PC-9 (cell line): Measurements from ENCODE around the gene DACT2.

Experiments
- EZH2 ChIP-seq: fragments of 200-600 bp; sonication (generic); IDR thresholded peaks from 2 replicates; pipeline ENCODE4 v1.8.0; 2017; ENCODE audit warnings: antibody characterized with exemption, low read depth
- TF ChIP-seq, protein P1 (sequence below): fragments of 200-600 bp; sonication (generic); conservative IDR thresholded peaks from 2 replicates; pipeline ENCODE4 v1.6.1; 2017; ENCODE audit warnings: mixed run types, antibody characterized with exemption, mild to moderate bottlenecking, moderate library complexity

DNA sequence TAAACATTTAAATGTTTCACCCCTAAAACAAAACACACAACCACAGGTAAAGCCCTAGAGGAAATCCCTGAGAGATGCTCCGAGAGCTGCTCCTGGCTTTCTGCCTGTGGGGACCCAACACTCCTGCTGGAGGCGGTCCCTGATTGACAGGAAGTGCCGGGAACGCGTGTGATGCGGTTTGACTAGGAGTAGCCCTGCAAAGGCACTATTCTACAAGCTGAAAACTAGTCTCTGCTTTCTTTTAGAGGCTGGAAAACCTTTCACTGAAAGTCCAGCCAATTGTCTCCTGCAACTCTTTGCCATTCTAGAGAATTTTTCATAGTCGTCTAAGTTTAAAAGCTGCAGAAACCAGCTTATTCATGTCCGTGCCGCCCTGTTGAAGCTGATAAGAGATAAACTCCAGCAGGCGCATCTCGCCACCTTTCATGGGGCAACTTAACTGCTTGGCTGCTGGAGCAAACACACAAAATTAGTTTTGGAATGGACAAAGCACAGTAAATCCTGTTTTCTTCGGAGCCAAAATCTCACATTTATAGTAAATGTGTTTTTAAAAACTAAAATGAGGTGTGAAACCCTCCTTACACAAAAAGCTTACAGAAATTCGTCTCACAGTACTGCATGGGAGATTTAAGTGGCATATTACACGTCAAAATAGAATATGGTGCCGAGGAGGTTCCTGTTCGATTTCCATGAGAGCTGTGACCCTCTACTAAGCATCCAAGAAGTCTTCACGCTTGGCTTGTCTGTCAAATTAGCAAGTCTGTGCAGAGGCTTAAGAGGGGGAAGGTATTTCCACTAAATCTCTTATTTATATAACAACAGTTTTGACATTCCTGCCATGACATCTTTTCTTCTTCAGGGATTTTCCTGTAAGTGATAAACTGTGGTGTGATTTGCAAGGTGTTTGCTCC is 46.9 kb downstream of the DACT2 start:
- TF ChIP-seq, protein P1, sequence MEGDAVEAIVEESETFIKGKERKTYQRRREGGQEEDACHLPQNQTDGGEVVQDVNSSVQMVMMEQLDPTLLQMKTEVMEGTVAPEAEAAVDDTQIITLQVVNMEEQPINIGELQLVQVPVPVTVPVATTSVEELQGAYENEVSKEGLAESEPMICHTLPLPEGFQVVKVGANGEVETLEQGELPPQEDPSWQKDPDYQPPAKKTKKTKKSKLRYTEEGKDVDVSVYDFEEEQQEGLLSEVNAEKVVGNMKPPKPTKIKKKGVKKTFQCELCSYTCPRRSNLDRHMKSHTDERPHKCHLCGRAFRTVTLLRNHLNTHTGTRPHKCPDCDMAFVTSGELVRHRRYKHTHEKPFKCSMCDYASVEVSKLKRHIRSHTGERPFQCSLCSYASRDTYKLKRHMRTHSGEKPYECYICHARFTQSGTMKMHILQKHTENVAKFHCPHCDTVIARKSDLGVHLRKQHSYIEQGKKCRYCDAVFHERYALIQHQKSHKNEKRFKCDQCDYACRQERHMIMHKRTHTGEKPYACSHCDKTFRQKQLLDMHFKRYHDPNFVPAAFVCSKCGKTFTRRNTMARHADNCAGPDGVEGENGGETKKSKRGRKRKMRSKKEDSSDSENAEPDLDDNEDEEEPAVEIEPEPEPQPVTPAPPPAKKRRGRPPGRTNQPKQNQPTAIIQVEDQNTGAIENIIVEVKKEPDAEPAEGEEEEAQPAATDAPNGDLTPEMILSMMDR = no peak
- TF ChIP-seq EZH2 = no peak
